GM12872 (cell line): Measurements from ENCODE around the gene GNAI2.
A peak's percentile ranks its signal among the peaks of the same experiment; 100 is the strongest.

ENCODE experiments used
- TF ChIP-seq, protein P1 (sequence below): IDR thresholded peaks from 3 replicates; pipeline ENCODE4 v1.5.1; 2011; ENCODE audit warnings: low read depth, mild to moderate bottlenecking, low read length, moderate library complexity; ENCODE audit not compliant: insufficient read depth

The GNAI2 gene

DNA sequence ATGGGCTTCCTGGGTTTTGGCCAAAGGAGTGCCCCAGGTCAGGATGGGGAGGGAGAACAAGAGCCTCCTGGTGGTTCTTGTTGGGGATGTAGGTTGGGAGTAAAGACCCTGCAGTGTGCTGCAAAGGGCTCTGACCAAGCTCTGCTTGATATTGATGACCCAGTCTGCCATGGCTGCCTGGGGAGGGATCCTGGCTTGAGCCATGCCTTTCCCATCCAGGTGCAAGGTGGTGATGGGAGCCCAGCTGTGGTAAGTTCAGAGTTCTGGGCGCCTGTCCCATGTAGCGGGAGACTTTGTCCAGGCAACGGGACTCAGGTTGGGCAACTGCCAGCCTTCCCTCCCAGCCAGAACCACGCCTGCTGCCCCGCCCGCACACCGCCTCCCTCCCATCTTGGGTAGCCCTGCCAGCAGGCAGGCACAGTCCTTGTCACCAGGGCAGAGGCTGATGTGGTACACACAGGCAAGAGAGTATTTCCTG lies 2.6 kb downstream of the GNAI2 start:
- TF ChIP-seq, protein P1, sequence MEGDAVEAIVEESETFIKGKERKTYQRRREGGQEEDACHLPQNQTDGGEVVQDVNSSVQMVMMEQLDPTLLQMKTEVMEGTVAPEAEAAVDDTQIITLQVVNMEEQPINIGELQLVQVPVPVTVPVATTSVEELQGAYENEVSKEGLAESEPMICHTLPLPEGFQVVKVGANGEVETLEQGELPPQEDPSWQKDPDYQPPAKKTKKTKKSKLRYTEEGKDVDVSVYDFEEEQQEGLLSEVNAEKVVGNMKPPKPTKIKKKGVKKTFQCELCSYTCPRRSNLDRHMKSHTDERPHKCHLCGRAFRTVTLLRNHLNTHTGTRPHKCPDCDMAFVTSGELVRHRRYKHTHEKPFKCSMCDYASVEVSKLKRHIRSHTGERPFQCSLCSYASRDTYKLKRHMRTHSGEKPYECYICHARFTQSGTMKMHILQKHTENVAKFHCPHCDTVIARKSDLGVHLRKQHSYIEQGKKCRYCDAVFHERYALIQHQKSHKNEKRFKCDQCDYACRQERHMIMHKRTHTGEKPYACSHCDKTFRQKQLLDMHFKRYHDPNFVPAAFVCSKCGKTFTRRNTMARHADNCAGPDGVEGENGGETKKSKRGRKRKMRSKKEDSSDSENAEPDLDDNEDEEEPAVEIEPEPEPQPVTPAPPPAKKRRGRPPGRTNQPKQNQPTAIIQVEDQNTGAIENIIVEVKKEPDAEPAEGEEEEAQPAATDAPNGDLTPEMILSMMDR: no peak

DNA sequence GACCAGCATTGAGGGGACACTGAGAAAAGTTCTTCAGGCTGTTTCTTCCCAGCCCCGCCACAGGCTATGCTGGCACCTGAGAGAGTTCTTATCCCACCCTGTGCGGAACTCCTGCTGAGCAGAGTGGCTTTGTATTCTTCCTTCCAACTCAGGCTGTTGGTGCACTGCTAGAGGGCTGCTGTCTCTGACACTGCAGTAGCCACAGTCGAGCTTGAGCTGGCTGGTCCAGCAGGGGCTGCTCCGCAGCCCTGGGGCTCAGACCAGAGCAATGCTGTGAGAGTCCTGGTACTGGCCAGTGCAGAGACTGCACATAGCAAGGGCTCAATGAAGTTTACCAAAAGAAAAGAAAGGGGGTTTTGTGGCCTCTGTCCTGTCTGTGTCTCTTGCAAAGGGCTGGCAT lies 3.6 kb downstream of the GNAI2 start:
- TF ChIP-seq, protein P1: no peak

DNA sequence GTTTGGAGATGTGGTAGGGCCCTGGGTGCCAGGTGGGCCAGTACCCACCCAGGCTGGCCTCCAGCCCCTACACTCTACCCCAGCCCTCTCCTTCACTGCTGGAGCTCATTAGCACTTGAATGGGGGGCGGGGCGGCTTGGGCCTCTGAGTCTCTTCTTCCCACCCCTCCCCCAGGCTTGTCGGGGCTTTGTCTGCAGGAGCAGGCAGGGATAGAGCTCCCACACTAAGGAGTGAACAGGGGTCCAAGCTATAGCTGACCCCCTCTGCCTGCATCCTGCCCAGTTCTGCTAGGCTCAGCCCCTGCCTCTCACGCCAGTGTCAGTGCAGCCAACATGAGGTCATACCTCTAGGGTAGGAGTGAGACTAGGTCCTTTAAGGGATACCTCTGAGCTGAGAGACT lies 5.2 kb downstream of the GNAI2 start:
- TF ChIP-seq, protein P1: no peak

DNA sequence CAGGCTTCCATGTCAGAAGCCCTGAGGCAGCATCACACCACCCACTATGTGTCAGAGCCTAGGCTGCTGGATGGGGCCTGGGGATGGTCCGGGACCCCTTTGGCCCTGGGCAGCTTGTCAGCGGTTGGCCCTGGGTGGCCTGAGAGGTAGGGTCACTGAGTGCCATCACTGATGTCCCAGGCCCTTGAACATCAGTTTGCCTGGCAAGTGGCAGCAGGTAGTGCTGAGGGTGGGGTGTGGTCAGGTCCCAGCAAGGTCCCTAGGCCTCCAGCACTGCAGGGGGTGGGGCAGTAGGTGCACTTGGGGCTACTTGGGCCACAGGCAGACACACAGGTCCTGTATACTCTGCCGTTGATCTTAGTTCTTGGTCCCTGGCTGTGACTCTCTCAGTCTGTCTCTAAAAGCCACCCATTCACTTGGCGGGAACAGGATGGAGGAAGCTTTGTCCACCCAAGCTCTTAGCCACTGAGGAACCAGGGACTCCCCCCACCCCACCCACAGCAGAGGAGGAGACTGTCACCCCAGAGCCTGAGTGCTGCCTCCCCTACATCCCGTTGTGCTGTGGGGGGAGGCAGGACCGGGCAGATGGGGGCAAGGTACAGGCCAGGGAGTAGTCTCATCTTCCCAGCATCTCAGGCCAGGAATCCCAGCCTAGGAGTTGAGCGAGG lies 5.8 kb downstream of the GNAI2 start:
- TF ChIP-seq, protein P1: no peak

DNA sequence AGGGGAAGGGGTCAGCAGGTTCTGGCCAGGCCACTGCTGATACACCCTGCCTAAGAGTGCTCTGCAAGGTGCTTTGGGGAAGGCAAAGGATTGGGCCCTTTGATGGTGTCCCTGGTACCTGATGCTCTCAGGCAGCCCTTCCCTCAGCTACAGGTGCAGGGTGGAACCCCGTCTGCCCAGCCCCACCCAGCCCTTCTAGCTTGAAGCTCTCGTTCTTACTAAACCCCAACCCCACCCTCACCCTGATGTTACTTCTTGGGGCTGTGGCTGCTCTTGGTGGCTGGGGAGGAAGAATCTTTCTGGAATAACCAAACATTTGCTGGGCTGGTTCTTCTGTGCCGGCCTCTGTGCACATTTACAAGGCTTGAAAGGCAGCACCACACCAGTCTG lies 6.4 kb downstream of the GNAI2 start:
- TF ChIP-seq, protein P1: no peak

DNA sequence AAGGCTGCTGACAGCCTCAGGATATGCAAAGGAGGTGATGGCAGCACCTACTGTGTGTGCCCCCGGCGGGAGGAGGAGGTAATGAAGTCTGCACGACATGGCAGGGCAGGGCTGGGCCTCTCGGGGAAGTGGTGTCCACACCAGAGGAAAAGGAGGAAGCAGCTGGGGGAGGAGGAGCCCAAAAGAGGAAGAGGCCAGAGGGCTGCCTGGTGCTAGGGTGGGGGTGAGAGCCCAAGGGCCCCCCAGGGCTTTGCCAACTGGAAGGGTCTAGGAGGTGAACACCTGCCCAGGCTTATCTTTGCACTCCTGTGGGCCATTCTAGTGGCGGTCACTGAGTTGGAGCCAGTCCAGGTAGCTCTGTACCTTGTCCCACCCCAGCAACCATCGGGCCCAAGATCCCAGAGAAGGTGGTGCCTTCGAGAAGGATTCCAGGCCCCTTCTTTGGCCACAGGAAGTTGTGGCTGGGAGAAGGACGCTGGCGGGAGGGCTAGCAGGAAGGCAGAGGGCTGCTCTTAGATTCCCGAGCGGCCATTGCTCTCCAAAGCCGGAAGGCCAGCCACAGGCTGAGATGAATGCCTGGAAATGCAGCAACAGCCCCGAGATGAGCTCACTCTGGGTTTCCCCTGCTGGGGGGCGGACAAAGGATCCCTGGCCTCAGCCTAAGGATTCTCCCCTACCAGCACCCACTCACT lies 7.0 kb downstream of the GNAI2 start:
- TF ChIP-seq, protein P1: peak; percentile 14; the same call in 1 of the 3 replicates

DNA sequence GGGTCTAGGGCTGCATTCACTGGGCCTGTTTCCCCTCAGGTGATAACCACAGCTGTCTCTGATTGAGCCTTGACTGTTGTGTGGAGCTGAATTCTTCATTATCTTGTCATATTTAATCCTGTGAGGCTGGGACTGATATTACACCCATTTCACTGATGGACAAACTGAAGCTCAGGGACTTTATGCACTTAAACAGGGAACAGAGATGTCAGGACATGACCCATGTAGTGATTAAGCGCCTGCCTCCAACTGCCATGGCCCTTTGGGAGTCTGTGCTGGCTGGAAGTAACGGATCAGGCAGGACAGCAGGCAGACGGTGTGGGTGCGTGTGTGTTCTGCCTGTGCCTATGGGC lies 7.5 kb downstream of the GNAI2 start:
- TF ChIP-seq, protein P1: no peak
